ENCODE data around the gene GPR153. TPM values are rescaled to one million over a fixed set of nuclear protein-coding genes. Genes with fewer than 3 reads are reported as not detected.

Gene GPR153
- 21.7 TPM for polyA plus RNA-seq (2013, experiment 1 of 2)
- polyA plus RNA-seq (2013, experiment 2 of 2): 21.5 TPM

DNA sequence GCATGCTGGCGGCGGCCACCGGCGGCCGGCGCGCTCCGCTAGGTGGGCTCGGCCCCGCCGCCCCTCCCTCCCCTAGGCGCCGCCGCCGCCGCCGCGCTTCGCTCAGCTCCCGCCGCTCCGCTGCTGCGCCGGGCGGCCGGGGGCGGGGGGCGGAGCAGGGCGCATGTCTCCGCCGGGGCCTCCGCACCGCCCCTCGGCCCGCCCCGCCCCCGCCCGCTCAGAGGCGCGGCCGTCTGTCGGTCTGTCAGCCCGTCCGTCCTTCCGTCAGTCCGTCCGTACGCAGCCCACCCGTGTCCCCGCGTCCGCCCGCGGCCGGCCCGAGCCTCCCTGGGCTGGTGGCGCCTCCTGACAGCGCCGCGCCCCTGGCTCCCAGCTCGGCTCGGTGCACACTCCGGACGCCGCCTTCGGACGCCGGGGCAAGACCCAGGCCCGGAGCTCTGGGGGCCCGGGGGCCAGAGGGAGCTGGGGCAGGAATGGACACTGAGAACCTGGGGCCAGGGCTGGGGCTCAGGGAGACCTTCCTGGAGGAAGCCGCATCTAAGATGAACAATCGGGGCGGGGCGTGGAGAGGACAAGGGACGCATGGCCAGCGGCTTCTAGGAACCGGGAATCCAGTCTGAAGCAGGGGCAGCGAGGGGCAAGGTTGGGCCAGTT is at the start of gene GPR153:
TSS of gene GPR153 (minus strand) at position 138 of the 654 bp plus-strand sequence. CDS start 6,193 bp downstream, outside the sequence.
- H2AK5ac ChIP-seq (ENCODE audit: low read depth, low read length): peak within 1 kb of the TSS; percentile 61
- H3K4ac ChIP-seq (ENCODE audit: low read length): peak within 1 kb of the TSS; percentile 2
- H3K23ac ChIP-seq (ENCODE audit: low read depth, low read length, poor library complexity): peak within 1 kb of the TSS; percentile 75
- H3K4me3 ChIP-seq (ENCODE audit: low read length in 2 of 2): peak within 1 kb of the TSS; percentile 60 to 92
- peak within 1 kb of the TSS; percentile 49 for H2BK15ac ChIP-seq (ENCODE audit: low read length)
- H3K27ac ChIP-seq (replicated peaks; ENCODE audit: low read length): peak within 1 kb of the TSS; percentile 39
- H3K36me3 ChIP-seq (replicated peaks in 1 of 2; ENCODE audit: control insufficient read depth in 2 of 2, insufficient read depth in 2 of 2, low read length in 2 of 2): peaks cover 4 to 6% of the 10 kb centered on the region in 2 donors
- peak within 1 kb of the TSS; percentile 89 for H3K9ac ChIP-seq (ENCODE audit: low read depth, low read length, poor library complexity)
- H4K8ac ChIP-seq (ENCODE audit: low read depth, low read length): no peak within 1 kb of the TSS
- H3K4me2 ChIP-seq (ENCODE audit: insufficient read depth, low read length, poor library complexity, severe bottlenecking): peak within 1 kb of the TSS; percentile 95
- H2AFZ ChIP-seq (ENCODE audit: low read length): peak within 1 kb of the TSS; percentile 92
- H3K18ac ChIP-seq (ENCODE audit: low read length): peak within 1 kb of the TSS; percentile 93
- no peak within 1 kb of the TSS for H4K91ac ChIP-seq (ENCODE audit: low read depth, low read length, poor library complexity)
- H2BK5ac ChIP-seq (ENCODE audit: low read length): peak within 1 kb of the TSS; percentile 24
- H3K9me3 ChIP-seq (replicated peaks in 1 of 2; ENCODE audit: control insufficient read depth in 2 of 2, insufficient read depth in 1 of 2, low read depth in 1 of 2, low read length in 2 of 2): no peaks in the 10 kb centered on the region
- WGBS, 2 donors (ENCODE audit: extremely low coverage in 2 of 2, insufficient read length in 2 of 2, insufficient replicate concordance in 1 of 2): no CpG with 5 or more reads among the region's 78 CpGs
- H3K4me1 ChIP-seq (ENCODE audit: control insufficient read depth in 2 of 2, insufficient read depth in 1 of 2, low read depth in 1 of 2, low read length in 2 of 2): peaks cover 10 to 28% of the 10 kb centered on the region in 2 donors
- H3K27me3 ChIP-seq (ENCODE audit: control insufficient read depth in 3 of 3, insufficient read depth in 3 of 3, low read depth in 1 of 3, low read length in 3 of 3): no peaks in the 10 kb centered on the region
- H2BK120ac ChIP-seq (ENCODE audit: low read depth, low read length): no peak within 1 kb of the TSS
- peak within 1 kb of the TSS; percentile 49 for H2BK12ac ChIP-seq (ENCODE audit: low read length)
- H3K14ac ChIP-seq (ENCODE audit: low read length): peak within 1 kb of the TSS; percentile 63
- peaks cover 11% of the 10 kb centered on the region for H3K79me1 ChIP-seq (ENCODE audit: low read depth, low read length)
- no peak for DNase-seq (ENCODE audit: low spot score)

GRCh38 chr1:6310116-6310848 is 49.4 kb upstream of the GPR153 start:
- Histone ChIP-seq H3K23ac (ENCODE audit: low read depth, low read length, poor library complexity) (peak overlapping the region; percentile 22), H4K8ac (ENCODE audit: low read depth, low read length) (no peak overlapping the region), H3K18ac (ENCODE audit: low read length) (no peak overlapping the region), H3K36me3 (replicated peaks in 1 of 2; ENCODE audit: control insufficient read depth in 2 of 2, insufficient read depth in 2 of 2, low read length in 2 of 2) (peaks cover 17 to 55% of the 10 kb centered on the region in 2 donors), H4K91ac (ENCODE audit: low read depth, low read length, poor library complexity) (no peak overlapping the region), H3K79me1 (ENCODE audit: low read depth, low read length) (peaks cover 3% of the 10 kb centered on the region), H3K9ac (ENCODE audit: low read depth, low read length, poor library complexity) (no peak overlapping the region), H3K4me3 (ENCODE audit: low read length in 2 of 2) (no peak overlapping the region), H3K27me3 (ENCODE audit: control insufficient read depth in 3 of 3, insufficient read depth in 3 of 3, low read depth in 1 of 3, low read length in 3 of 3) (no peaks in the 10 kb centered on the region), H2AK5ac (ENCODE audit: low read depth, low read length) (no peak overlapping the region), H2BK120ac (ENCODE audit: low read depth, low read length) (no peak overlapping the region), H2BK12ac (ENCODE audit: low read length) (no peak overlapping the region), H3K4me2 (ENCODE audit: insufficient read depth, low read length, poor library complexity, severe bottlenecking) (no peak overlapping the region), H3K9me3 (replicated peaks in 1 of 2; ENCODE audit: control insufficient read depth in 2 of 2, insufficient read depth in 1 of 2, low read depth in 1 of 2, low read length in 2 of 2) (peaks cover 13 to 19% of the 10 kb centered on the region in 2 donors), H3K4ac (ENCODE audit: low read length) (no peak overlapping the region), H3K27ac (replicated peaks; ENCODE audit: low read length) (no peak overlapping the region), H3K4me1 (ENCODE audit: control insufficient read depth in 2 of 2, insufficient read depth in 1 of 2, low read depth in 1 of 2, low read length in 2 of 2) (no peaks in the 10 kb centered on the region), H3K14ac (ENCODE audit: low read length) (no peak overlapping the region), H2AFZ (ENCODE audit: low read length) (no peak overlapping the region), H2BK5ac (ENCODE audit: low read length) (peak overlapping the region; percentile 3), H2BK15ac (ENCODE audit: low read length) (no peak overlapping the region)
- DNase-seq (ENCODE audit: low spot score): no peak
- WGBS, 2 donors (ENCODE audit: extremely low coverage in 2 of 2, insufficient read length in 2 of 2, insufficient replicate concordance in 1 of 2): no CpG with 5 or more reads among the region's 9 CpGs

GRCh38 chr1:6309564-6309963 is 48.7 kb upstream of the GPR153 start:
- Histone ChIP-seq H3K4ac (ENCODE audit: low read length) (no peak overlapping the region), H3K18ac (ENCODE audit: low read length) (no peak overlapping the region), H3K23ac (ENCODE audit: low read depth, low read length, poor library complexity) (peak overlapping the region; percentile 22), H4K91ac (ENCODE audit: low read depth, low read length, poor library complexity) (no peak overlapping the region), H3K14ac (ENCODE audit: low read length) (no peak overlapping the region), H3K27ac (replicated peaks; ENCODE audit: low read length) (no peak overlapping the region), H2BK12ac (ENCODE audit: low read length) (no peak overlapping the region), H3K9me3 (replicated peaks in 1 of 2; ENCODE audit: control insufficient read depth in 2 of 2, insufficient read depth in 1 of 2, low read depth in 1 of 2, low read length in 2 of 2) (peaks cover 13 to 19% of the 10 kb centered on the region in 2 donors), H2BK15ac (ENCODE audit: low read length) (no peak overlapping the region), H3K4me1 (ENCODE audit: control insufficient read depth in 2 of 2, insufficient read depth in 1 of 2, low read depth in 1 of 2, low read length in 2 of 2) (no peaks in the 10 kb centered on the region), H3K4me3 (ENCODE audit: low read length in 2 of 2) (no peak overlapping the region), H3K79me1 (ENCODE audit: low read depth, low read length) (peaks cover 3% of the 10 kb centered on the region), H2AK5ac (ENCODE audit: low read depth, low read length) (no peak overlapping the region), H3K27me3 (ENCODE audit: control insufficient read depth in 3 of 3, insufficient read depth in 3 of 3, low read depth in 1 of 3, low read length in 3 of 3) (no peaks in the 10 kb centered on the region), H3K4me2 (ENCODE audit: insufficient read depth, low read length, poor library complexity, severe bottlenecking) (no peak overlapping the region), H3K9ac (ENCODE audit: low read depth, low read length, poor library complexity) (no peak overlapping the region), H4K8ac (ENCODE audit: low read depth, low read length) (no peak overlapping the region), H3K36me3 (replicated peaks in 1 of 2; ENCODE audit: control insufficient read depth in 2 of 2, insufficient read depth in 2 of 2, low read length in 2 of 2) (peaks cover 17 to 47% of the 10 kb centered on the region in 2 donors), H2AFZ (ENCODE audit: low read length) (no peak overlapping the region), H2BK5ac (ENCODE audit: low read length) (no peak overlapping the region), H2BK120ac (ENCODE audit: low read depth, low read length) (no peak overlapping the region)
- WGBS, 2 donors (ENCODE audit: extremely low coverage in 2 of 2, insufficient read length in 2 of 2, insufficient replicate concordance in 1 of 2): no CpG with 5 or more reads among the region's 7 CpGs
- no peak for DNase-seq (ENCODE audit: low spot score)

- no CpG with 5 or more reads among the region's 13 CpGs for WGBS, 2 donors (ENCODE audit: extremely low coverage in 2 of 2, insufficient read length in 2 of 2, insufficient replicate concordance in 1 of 2)
- no peak overlapping the region for H3K4me3 ChIP-seq (ENCODE audit: low read length in 2 of 2)
These were observed 47.6 kb upstream of the GPR153 start for GRCh38 chr1:6308449-6308848.

More at GRCh38 chr1:6308449-6308848, 47.6 kb upstream of the GPR153 start:
- Histone ChIP-seq H4K91ac (ENCODE audit: low read depth, low read length, poor library complexity) (no peak overlapping the region), H2AK5ac (ENCODE audit: low read depth, low read length) (no peak overlapping the region), H3K27me3 (ENCODE audit: control insufficient read depth in 3 of 3, insufficient read depth in 3 of 3, low read depth in 1 of 3, low read length in 3 of 3) (no peaks in the 10 kb centered on the region), H3K4ac (ENCODE audit: low read length) (no peak overlapping the region), H3K14ac (ENCODE audit: low read length) (no peak overlapping the region), H3K9me3 (replicated peaks in 1 of 2; ENCODE audit: control insufficient read depth in 2 of 2, insufficient read depth in 1 of 2, low read depth in 1 of 2, low read length in 2 of 2) (peaks cover 13 to 19% of the 10 kb centered on the region in 2 donors), H3K23ac (ENCODE audit: low read depth, low read length, poor library complexity) (no peak overlapping the region), H3K18ac (ENCODE audit: low read length) (no peak overlapping the region), H3K79me1 (ENCODE audit: low read depth, low read length) (peaks cover 3% of the 10 kb centered on the region), H2BK12ac (ENCODE audit: low read length) (no peak overlapping the region), H4K8ac (ENCODE audit: low read depth, low read length) (no peak overlapping the region), H3K4me2 (ENCODE audit: insufficient read depth, low read length, poor library complexity, severe bottlenecking) (no peak overlapping the region), H2BK15ac (ENCODE audit: low read length) (no peak overlapping the region), H3K36me3 (replicated peaks in 1 of 2; ENCODE audit: control insufficient read depth in 2 of 2, insufficient read depth in 2 of 2, low read length in 2 of 2) (peaks cover 17 to 43% of the 10 kb centered on the region in 2 donors), H2BK120ac (ENCODE audit: low read depth, low read length) (no peak overlapping the region), H3K9ac (ENCODE audit: low read depth, low read length, poor library complexity) (no peak overlapping the region), H2AFZ (ENCODE audit: low read length) (no peak overlapping the region), H3K4me1 (ENCODE audit: control insufficient read depth in 2 of 2, insufficient read depth in 1 of 2, low read depth in 1 of 2, low read length in 2 of 2) (peaks cover 0 to 4% of the 10 kb centered on the region in 2 donors), H3K27ac (replicated peaks; ENCODE audit: low read length) (no peak overlapping the region), H2BK5ac (ENCODE audit: low read length) (no peak overlapping the region)
- no peak for DNase-seq (ENCODE audit: low spot score)
